GM12872 (cell line): Measurements from ENCODE around the gene FGR.

Source experiments
- CTCF ChIP-seq: IDR thresholded peaks from 3 replicates; pipeline ENCODE4 v1.5.1; 2011; ENCODE audit warnings: low read depth, mild to moderate bottlenecking, low read length, moderate library complexity; ENCODE audit not compliant: insufficient read depth

The FGR gene

GRCh38 chr1:27669876-27670275 is 34.9 kb upstream of the FGR start:
- TF ChIP-seq CTCF, result no peak

GRCh38 chr1:27668808-27669723 is 34.1 kb upstream of the FGR start:
- peak; percentile 98 for TF ChIP-seq CTCF

- TF ChIP-seq CTCF, result no peak
These were observed 33.3 kb upstream of the FGR start for GRCh38 chr1:27668121-27668807.

GRCh38 chr1:27666791-27667254 is 31.8 kb upstream of the FGR start:
- no peak for TF ChIP-seq CTCF

- TF ChIP-seq CTCF, result no peak
These were observed 31.3 kb upstream of the FGR start for GRCh38 chr1:27666294-27666693.

- TF ChIP-seq CTCF, result no peak
These were observed 30.1 kb upstream of the FGR start for GRCh38 chr1:27665016-27665651.

GRCh38 chr1:27664291-27664690 is 29.3 kb upstream of the FGR start:
- TF ChIP-seq CTCF, result no peak
